Stimulated activated CD8-positive, alpha-beta memory T cell treated with anti-CD3 and anti-CD28 coated beads, Interleukin-15, amount 100 ng/mL, for 48 hours (primary cell): ENCODE results near the gene FTO.

Experiments used
- DNase-seq, 2 donors: peaks; one replicate each; pipeline ENCODE4 v3.0.0-alpha.2; 2020; ENCODE audit warnings: low read depth in 2 of 2

FTO gene

DNA sequence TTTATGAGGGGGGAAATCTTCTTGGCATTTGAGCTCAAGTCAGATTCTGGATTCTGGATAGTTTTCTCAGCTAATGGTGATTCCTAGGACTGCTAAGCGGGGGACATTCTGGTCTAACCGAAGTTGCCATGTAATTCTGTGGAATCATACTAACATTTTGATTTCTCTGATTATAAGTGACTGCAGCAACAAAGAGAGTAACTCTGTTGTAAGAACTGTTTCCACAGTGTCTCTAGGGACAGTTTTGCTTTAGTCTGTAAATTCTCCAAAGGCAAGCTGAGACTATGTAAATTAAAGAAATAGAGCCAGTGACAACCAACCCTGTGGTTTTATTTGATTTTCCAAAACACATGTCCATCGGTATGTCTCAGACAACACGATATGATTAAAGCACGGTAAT lies 296.4 kb downstream of the FTO start:
- DNase-seq, result no peak

- DNase-seq, result no peak
Measured at GRCh38 chr16:54006693-54007092, 302.7 kb downstream of the FTO start.

DNA sequence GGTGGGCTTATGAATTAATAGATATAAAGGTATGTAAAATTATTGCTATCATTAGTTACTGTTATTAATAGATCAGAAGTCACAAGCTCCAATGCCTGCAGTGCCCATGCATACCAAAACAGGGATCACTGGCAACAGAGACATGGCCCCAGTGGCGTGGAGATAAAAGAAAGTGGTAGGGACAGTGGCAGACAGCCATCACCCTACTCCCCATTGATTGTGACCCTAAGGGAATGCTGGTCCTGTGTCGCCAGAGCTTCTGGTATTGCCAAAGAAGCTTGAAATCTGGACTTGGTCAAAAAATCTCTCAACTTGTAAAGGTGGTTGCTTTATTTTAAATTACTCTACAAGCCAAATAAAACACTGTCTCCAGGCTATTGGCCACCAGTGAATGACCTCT lies 303.5 kb downstream of the FTO start:
- DNase-seq, result no peak

DNA sequence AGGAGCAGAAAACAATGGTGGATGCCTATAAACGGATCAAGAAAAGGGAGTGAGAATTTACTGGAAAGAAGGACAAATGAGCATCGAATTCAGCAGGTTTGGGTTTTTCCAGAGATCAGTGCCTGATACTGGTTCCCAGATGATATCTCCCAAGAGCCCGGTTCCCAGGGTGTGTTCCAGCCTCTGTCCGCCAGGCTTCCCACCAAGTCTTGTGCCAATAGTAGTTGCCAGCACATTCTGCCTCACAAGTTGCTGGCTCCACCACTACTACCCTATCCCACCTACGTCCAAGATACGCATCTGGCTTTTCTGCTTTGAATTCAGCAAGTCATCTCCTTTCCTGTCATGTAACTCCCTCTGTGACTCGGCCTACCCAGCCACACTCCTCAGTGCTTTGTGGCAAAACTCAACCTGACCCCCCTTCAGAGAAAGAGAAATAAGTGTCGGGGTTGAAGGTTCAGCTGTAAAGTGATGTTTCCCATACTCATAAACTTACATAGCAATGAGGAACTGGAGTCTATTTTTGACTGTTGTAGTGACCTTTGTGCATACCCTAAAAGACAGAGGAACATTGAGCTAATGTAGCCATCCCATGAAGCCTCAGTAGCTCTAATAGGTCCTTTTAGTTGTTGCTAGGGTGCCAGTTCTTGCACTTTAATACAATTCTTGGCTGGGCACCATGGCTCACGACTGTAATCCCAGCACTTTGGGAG lies 305.7 kb downstream of the FTO start:
- DNase-seq, result no peak

GRCh38 chr16:54015147-54015546 lies 311.2 kb downstream of the FTO start:
- DNase-seq, result no peak

GRCh38 chr16:54022362-54022761 lies 318.4 kb downstream of the FTO start:
- no peak for DNase-seq

DNA sequence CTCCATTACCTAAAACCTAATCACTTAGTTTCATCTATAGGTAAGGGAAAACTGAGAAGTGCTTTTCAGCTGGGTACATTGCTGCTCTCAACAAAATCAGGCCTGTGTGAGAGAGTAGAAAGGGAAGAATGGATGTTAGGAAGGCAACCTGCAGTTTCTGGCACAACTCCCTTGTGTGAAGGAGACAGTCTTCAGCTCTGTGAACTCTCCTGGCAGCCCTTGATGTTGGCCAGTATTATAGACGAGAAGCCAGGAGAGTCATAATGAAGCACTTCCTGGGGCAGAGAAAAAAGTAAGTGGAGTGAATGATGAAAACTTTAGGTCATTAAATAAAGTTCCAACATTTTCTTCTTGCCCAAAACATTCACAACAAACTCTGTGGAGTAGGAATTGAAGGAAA lies 322.5 kb downstream of the FTO start:
- no peak for DNase-seq

GRCh38 chr16:54027062-54027461 lies 323.1 kb downstream of the FTO start:
- no peak for DNase-seq

DNA sequence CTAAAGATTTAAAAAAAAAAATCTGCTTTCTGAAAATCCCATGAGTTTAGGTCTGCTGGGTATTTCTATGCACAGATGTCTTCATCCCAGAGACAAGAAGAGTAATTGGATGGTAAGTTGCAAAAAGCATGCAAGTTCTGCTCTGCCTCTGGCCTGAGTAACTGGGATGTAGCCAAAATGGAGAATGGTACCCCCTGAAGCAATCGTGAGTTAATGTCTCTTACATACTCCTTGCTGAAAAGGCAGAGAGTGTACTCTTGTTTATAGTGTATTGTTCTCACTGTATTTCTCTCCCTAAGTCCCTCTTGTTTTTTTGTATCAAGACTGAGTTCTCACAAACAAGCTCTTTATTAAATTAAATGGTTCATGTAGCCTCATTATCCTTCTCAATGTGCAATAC lies 323.6 kb downstream of the FTO start:
- no peak for DNase-seq

- no peak for DNase-seq
Measured at GRCh38 chr16:54027995-54028394, 324.0 kb downstream of the FTO start.

DNA sequence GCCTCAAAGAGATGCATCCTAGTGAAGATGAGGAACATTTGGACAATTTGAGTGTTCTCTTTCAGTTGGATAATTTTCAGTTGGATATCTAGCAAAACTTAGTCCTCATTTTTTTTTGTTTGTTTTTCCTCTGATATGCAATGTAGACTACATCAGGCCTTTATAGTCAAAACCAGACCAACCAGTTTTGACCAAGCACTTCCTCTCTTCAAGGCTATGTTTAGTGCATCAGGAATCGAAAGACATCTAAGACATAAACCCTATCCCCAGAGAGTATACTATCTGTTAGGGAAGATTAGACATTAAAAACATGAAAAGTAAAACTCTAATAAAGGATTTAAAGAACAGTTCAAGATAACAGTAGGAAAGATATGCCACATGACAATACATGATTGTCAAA lies 326.5 kb downstream of the FTO start:
- DNase-seq, result no peak

- no peak for DNase-seq
Measured at GRCh38 chr16:54031107-54031760, 327.3 kb downstream of the FTO start.

DNA sequence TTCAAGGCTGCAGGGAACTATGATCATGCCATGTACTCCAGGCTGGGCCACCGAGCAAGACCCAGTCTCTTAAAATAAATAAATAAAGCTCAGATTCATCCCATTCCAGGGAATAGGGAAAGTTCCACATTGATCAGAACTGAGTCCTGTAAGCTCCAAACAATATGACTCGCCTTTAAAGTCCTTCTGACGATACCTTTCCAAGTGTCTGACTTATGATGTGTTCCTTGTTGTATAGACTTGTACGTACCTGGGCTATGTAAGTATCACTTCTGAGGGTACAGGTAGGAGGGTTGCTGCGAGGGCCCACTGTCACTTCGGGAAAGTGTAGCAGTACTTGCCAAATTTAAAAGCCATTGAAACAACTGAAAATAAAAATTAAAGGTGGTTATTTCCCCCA lies 329.8 kb downstream of the FTO start:
- no peak for DNase-seq

GRCh38 chr16:54034684-54035083 lies 330.7 kb downstream of the FTO start:
- DNase-seq, result no peak

GRCh38 chr16:54040480-54040879 lies 336.5 kb downstream of the FTO start:
- DNase-seq, result no peak

- no peak for DNase-seq
Measured at GRCh38 chr16:54040975-54041374, 337.0 kb downstream of the FTO start.

DNA sequence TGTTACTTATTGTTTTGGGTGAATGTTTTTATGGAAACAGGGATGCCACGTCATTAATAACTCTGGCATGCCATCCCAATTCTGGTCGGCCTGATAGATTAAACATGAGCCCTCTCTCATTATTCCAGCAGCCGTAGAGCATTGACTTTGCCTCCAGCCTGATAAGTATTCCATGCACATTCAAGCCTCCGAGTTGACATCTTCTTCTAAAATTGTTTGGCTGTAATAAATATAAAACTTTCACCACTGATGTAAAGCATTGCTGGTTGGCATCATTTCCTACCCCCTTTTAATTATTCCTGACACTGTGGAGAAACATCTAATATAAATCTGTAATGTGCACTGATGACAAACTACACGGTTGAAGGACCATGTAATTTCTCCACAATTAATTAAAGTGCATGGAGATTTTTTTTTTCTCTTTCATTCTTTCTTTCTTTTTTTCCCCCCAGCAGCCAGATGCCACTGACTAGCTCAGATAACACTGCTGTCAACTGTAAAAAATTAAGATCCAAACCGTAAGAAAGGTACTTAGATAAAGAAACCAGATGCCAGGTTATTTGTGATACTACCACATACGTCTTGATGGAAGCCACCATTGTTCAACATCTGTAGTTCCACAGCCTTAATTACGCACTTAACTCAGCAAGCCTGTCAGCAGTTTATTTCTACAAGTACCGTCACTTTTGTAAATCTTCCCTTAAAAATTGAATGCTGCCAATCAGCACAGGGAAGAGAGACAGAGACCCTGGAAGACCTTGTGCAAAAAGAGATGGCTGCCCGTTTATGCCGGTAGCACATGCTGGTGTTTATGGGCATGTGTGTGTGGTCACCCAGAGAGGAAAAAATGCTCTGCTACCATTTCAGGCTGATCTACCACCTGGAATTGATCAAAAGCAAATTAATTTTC lies 344.9 kb downstream of the FTO start:
- DNase-seq, result no peak

GRCh38 chr16:54049591-54050458 lies 345.9 kb downstream of the FTO start:
- DNase-seq, result no peak

- no peak for DNase-seq
Measured at GRCh38 chr16:54050459-54051210, 346.7 kb downstream of the FTO start.

DNA sequence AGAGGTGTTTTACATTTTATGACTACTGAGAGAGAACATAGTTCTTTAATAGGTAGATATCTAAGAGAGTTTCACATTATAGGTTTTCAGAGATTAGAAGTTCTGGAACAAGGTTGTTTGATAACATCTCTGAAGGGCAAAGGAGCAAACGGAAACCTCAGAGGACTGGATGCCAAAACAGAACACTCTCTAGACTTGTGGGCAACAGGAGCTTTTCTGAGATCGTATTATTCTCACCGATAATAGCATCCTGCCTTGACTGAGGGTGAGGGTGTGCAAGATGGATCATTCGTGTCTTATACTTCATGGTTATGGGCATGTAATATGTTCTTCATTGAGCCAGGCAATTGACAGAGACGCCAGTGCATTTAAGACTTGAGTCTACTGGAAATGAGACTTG lies 347.9 kb downstream of the FTO start:
- DNase-seq, result no peak

DNA sequence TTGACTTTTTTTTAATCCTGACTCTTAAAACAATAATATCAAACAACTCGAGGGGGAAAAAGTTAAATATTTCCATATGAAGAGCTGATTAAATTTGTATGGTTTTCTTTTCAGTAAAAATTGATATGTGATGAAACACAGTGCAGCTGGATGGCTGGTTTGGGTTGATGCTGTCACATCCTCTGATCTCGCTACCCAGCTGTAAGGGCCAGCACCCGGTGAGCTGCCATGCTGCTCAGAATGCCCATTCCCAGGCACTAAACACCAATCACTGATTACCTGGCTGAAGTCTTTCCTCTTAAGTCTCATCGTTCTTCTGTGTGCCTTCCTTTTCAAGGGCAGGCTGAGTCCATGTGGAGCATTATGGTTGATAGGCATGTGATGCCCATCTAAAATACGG lies 348.3 kb downstream of the FTO start:
- no peak for DNase-seq
